Subcutaneous adipose tissue (tissue), 4 donors: ENCODE data around the gene GPC6. TPM values are rescaled to one million over a fixed set of nuclear protein-coding genes. Genes with fewer than 3 reads are reported as not detected.

Source experiments
- total RNA-seq, 4 donors: library from RNA; depleted of rRNA; stranded (reverse); fragments of >200 nt; gene quantifications; one replicate each; pipeline ENCODE4 v1.1.0, GENCODE V29; 2016
- TF ChIP-seq, protein P1 (sequence below): fragments of 450-650 bp; IDR thresholded peaks from one replicate; pipeline ENCODE4 v1.5.1; 2016; ENCODE audit warnings: low read depth, mild to moderate bottlenecking, control low read depth, antibody characterized with exemption, moderate library complexity

The GPC6 gene
- total RNA-seq, 4 donors from 2014 or later, result 16.2 to 30.6 (median 26.9) TPM

DNA sequence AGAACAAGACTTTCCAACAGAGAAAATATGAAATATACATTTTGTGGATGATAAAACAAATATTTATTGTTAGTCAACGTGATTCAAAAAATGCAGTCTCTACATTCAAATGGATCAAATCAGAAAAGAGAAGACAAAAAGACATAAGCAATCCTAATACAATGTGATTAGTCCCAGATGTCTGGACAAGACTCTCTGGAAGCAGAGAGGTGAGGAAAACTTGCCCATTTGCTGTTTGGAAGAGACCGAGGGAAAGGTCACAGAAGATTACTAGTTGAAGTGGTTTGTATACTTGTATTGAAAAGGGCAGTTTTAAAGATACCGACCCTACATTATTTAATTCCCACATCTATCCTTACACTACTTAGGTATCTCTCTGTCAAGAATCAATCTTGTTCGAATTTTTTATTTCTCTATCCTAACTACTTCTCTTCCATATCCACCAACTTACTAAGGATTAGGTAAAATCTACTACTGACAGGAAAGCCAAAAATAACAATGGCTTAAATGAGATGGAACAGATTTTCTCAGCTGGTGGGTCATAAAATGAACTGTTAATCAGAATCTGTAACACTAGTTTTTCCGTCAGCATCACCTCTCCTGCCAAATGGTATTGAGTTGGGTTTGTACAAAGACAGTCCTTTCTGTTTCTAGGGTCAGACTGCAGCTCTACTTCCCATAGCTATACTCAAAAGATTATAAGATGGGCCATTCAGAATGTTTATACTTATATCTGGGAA, 755.7 kb downstream of the GPC6 start:
- TF ChIP-seq, protein P1, sequence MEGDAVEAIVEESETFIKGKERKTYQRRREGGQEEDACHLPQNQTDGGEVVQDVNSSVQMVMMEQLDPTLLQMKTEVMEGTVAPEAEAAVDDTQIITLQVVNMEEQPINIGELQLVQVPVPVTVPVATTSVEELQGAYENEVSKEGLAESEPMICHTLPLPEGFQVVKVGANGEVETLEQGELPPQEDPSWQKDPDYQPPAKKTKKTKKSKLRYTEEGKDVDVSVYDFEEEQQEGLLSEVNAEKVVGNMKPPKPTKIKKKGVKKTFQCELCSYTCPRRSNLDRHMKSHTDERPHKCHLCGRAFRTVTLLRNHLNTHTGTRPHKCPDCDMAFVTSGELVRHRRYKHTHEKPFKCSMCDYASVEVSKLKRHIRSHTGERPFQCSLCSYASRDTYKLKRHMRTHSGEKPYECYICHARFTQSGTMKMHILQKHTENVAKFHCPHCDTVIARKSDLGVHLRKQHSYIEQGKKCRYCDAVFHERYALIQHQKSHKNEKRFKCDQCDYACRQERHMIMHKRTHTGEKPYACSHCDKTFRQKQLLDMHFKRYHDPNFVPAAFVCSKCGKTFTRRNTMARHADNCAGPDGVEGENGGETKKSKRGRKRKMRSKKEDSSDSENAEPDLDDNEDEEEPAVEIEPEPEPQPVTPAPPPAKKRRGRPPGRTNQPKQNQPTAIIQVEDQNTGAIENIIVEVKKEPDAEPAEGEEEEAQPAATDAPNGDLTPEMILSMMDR, result no peak

DNA sequence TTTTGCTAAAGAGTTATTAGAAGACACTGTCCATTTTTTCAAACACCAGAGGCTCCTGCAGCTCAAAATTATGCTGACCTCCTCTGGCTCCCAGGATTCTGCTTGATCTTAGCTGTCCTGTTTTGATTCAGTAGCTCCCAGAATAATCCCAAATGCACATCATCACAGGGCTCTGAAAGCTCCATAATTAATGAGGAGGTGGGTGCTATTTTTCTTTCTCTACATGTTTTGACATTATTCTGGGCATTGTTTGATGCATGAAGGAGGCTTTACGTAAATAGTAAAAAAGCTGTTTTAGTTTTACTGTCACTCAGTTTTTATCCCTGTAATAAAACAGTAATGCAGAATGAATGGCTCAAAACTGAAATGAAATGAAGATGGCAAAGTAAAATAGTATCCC, 757.4 kb downstream of the GPC6 start:
- TF ChIP-seq, protein P1, result no peak

DNA sequence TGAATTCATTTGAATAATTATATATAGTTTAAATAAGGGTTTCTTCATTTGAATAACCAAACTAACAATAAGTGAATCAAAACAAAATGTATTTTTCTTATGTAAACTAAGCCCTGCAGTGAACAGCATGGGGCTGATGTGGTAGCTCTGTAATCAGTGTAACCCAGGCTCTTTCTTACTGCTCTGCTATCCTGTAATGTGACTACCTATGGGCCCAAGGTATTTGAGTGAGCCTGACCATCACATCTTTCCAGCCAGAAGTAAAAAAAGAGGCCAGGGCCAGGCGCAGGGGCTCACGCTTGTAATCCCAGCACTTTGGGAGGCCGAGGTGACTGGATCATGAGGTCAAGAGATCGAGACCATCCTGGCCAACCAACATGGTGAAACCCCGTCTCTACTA, 758.3 kb downstream of the GPC6 start:
- TF ChIP-seq, protein P1, result no peak

DNA sequence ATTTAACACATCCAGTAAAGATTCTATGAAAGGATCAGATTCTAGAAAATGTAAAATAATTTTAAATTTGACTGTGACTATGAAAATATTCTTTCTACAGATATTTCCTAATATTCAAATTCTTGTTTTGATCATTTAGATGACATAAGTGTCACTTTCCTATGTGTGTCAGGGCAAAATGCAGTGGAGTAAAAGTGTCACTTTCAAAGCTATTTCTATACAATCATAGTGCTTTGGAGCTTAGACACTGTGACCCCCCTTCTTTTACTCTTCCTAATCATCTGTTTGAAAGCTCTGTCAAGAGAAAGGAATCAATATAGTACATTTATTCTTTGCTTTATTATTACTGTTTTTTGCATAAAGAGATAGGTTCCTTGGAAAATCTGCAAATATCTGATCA, 760.9 kb downstream of the GPC6 start:
- TF ChIP-seq, protein P1, result no peak

DNA sequence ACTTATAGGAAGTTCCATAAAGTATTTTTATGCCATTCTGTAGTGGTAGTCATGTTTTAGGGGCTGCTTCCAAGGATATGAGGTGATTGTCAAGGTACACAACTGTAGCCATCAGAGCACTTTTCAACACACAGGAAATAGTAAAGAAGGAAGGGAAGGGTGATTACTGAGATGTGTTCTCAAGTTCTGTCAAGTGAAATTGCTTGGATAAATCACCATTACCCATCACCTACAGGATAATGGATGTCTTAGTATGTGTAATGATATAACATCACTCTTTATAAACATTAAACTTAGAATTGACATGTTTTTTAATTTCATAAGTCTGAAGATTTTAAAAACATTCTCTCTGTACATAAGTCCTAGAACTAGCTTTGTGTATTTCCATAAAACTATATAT, 765.0 kb downstream of the GPC6 start:
- TF ChIP-seq, protein P1, result no peak

DNA sequence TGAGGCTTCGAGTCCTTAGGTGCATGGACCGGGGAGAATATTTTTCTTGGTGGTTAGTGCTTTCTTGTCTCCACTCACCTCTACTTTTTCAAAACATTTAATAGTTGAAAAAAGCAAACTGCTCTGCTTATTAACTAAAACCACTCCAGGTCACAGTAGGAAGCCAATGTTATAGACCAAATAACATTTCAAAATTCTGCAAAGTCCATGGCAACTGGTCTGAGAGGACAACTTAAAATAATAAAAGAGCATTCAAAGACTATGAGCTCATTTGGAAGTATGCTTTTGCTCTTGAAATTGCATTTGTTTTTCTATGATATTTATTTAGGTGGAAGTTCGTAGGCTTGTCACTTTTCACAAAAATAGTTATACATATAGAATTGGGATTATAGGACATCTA, 769.9 kb downstream of the GPC6 start:
- TF ChIP-seq, protein P1, result no peak

DNA sequence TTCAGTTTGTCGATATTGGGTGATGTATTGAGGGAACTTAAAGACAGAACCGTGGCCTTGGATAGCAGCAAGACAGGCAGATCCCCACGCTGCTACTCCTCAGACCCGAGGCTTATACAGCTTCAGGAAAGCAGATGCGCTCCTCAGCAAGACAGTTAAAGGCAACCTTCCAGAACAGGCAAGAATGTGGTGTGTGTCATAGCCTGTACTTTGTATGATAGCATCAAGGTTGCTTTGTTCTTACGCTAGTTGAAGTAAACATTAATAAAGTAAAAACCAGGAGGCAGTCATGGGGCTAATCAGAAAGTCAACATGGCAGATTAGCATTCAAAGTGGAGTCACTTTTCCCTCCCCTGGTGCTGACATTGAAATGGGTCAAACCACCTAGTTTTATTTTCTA, 779.7 kb downstream of the GPC6 start:
- TF ChIP-seq, protein P1, result no peak
